Activated effector memory CD4-positive, alpha-beta T cell treated with anti-CD3 and anti-CD28 coated beads, Interleukin-2, amount 50 U/mL, for 16 hours (primary cell): ENCODE results near the gene ZNG1C.
"Not testable (repeated sequence)": the region's sequence is repeated elsewhere in the genome, so short reads cannot be mapped to it uniquely, and the experiment has no call there.

Source experiments
- DNase-seq: peaks from one replicate; pipeline ENCODE4 v3.0.0-alpha.2; 2020

Gene ZNG1C

DNA sequence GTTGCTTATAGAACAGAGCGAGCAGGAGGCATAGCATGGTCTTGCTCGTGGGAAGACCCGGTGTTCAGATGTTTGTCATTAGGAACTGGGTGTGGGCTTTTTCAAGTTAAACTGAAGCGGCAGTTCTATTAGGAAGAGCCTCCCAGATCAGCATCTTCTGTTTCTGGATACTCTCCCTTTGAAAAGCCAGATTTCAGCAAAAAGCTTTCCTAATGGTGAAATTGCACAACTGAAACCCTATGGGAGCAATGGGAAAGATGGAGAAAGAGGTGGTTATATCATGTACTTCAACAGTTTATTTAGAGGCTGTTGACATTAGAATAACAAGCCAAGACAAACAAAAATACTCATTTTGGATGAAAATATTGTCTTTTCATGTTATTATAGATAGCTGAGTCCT is 102.2 kb downstream of the ZNG1C start:
- DNase-seq: not testable (repeated sequence)
